ENCODE measurements around the gene SLITRK2.

Gene SLITRK2

DNA sequence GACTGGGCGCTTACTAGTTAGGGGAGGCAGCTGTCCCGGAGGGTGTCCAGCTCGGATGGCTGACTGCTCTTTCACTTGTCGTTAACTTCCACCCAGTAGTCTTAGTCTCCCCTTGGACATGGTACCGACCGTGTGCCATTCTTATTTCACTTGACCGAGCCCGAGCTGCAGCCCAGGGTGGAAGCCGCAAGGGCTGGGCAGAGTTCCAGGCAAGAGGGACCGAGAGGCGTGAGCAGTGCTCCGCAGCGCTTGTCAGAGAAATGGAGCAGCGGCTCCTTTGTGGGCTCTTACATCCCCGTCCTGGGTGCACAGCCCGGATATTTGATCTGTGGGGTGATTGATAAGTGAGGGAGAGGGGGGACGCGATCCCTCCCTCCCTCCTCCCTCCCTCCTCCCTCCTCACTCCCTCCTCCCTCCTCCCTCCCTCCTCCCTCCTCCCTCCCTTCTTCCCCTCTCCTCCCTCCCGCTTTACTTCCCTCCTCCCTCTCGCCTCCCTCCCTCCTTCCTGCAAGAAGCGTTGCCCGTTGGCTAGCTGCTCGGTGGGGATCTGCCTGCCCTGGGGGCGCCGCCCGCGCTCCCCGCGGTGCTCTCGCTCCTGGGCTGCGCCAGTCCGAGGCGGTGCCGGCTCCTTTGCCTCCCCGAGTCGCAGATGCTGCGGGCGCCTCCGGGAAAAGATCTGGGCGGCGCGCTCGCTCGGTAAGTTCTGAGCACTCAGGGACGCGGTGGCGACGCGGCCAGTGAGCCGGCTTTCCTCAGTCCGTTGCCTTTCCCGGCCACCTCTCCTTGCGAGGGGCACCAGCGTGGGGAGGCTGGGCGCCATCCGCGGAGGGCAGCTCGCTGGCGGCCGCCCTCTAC is at the start of gene SLITRK2:
Gene SLITRK2 (plus strand): TSS at position 499 of the 855 bp plus-strand sequence. CDS start 4,597 bp downstream, outside the sequence.
- no peak for DNase-seq

DNA sequence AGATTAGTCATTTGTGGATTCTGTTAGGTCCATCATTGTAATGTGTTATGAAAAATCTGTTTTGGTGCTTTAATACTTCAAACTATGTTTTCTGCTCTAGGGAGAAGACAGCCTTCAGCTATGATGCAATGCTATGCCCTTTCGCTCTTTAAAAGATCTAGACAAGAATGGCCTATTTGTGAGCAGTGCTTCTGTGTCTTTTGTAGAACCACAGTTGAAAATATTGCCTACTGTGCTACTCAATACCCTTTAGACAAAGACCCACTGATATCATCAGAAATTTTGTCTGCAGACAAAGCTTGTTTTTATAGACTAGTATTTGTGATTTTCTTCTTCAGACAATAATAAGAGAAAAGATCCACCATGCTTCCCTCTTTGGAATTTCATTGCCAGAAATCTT is 44.6 kb upstream of the SLITRK2 start:
- DNase-seq = no peak

DNA sequence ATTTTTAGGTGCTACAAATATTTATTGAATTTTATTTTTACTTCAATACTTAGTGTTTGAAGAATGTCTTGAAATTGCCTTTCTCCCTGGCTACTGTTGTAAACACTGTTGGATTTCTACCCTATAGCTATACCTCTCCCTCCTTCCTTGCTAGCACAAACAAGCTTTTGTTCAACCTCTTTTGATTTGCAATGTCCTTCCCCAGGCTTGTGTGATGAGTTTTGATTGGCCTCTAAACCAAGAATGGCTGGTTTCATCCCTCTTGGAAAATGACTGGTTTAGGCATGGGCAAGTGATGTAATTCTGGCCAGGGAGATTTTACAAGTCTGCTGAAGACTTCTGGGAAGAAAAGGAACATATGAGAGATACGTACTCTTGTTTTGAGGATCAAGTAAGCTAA is 25.3 kb upstream of the SLITRK2 start:
- no peak for DNase-seq

DNA sequence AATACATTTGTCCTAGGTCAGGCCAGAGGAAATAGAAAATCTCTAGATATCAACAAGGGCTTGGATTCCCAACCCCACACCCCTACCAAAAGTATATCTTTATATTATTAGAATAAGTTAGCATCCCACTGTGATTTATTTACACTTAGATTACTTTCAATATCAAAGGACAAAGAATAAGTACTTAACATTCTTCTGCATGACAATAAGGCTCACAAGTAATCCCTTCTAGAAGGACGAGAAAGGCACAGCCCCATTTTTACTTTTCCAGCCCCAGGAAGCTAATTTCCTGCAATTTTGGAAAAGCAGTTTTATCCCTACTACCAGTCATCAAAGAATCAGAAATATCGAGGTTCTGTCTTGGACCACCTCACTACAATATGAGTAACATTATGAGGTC is 14.1 kb upstream of the SLITRK2 start:
- DNase-seq = no peak

- DNase-seq = no peak
Observed at GRCh38 chrX:145813081-145813480, 4.5 kb upstream of the SLITRK2 start.

GRCh38 chrX:145816601-145817315 is 871 bp upstream of the SLITRK2 start:
- no peak for DNase-seq

DNA sequence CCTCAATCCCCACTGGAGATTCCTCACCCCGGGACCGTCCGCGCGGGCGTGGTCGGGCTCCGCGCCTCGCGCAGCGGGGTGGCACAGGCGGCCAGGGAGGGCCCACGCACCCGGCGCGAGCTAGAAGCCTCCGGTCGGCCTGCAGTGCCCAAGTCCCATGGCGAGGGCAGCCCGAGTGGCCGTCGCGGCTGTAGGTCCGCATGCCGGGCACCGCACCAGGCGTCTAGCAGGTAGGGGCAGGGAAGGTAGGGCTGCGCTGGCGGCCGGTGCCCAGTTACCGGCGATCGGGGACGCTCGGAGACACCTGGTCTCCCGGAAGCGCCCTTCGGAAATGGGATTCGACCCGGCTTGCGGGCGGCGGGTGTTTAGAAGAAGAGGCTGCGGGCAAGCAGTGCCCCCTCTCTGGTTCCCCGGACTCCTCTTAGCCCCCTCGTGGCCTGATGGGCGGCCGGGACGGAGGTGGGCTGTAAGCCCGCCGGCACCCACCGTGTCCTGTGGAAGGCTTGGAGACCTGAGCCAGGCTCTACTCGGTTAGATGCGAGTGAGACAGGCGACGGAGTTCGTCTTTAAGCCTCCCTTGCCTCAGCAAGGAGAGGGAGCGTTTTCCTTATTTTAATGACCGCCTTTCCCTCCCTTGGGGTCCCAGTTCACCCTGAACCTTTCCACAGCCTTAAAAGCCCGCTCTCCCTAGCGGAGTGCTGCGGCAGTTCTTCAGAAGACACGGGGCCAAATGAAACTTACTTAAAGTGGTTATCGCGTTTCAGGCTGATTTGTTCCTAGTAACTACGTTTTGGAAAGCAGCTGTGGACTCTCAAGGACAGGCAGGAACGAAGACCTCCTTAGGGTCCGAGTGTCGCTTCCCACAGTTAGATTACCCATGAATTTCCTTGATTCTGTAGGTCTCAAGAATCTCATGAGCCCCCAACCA is 821 bp downstream of the SLITRK2 start:
- DNase-seq = no peak

- DNase-seq = no peak
Observed at GRCh38 chrX:145820825-145821224, 3.2 kb downstream of the SLITRK2 start.

DNA sequence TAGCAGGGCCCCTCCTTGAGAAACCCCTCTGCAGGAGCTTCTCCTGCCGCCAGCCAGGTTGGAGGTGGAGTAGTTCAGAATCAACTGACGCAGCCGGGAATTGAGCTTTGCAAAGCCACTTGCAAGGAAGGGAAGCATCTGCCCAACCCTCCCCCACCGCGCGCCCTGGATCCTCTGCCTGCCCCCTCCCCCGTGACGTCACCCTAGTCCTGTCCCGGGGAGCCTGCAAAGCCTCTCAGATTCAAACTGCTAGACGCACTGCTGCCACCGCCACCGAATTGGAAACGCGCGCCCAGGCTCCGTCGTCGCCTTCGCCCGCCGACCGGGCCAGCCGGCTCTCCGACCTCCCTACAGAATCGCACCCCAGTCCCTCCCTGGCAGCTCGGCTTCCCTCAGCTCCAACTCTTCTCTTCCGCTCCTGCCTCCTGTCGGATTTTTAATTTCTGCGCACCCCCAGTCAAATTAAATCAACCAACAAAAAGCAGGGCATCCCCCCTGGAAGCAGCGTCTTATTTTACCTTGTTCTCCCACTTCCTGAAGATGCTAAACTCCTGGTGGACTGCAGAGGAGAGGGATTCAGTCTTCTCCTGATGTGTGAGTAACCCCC is 3.8 kb downstream of the SLITRK2 start:
- no peak for DNase-seq

- no peak for DNase-seq
Observed at GRCh38 chrX:145821898-145822571, 4.4 kb downstream of the SLITRK2 start.

GRCh38 chrX:145823132-145823531 is 5.5 kb downstream of the SLITRK2 start:
- DNase-seq = no peak

DNA sequence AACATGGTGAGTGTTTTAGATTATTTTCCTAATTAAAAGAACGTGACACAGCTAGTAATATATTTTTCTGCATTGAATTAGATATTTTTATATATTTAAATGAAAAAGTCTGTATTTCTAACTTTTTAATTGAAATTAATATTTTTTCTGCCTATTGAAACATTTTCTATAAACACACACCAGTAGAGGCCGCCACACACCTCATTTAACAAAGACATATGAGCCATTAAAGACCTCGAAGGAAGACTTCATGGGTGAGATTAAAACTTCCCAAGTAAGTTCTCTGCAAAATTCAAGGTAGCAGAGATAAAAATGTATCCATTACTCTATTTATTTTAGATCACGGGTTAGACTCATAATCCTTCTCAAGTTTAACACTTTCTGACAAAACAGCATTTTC is 8.3 kb downstream of the SLITRK2 start:
- no peak for DNase-seq

- DNase-seq = no peak
Observed at GRCh38 chrX:145826466-145826865, 8.8 kb downstream of the SLITRK2 start.

GRCh38 chrX:145832796-145833195 is 15.2 kb downstream of the SLITRK2 start:
- DNase-seq = no peak

DNA sequence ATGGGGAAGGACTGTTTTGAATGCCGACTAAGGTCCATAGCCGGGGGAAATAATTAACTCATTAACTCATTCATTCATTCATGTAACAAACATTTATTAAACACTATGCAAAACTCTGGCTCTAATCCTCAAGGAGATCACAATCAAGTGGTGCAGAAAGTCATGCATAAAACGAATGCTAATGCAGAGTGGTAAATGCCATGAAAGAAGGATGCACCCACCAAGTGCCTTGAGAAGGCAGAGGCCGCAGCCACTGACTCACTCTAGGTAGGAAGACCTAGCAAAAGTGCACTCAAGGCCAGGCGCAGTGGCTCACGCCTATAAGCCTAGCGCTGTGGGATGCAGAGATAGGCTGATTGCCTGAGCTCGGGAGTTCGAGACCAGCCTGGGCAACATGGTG is 22.9 kb downstream of the SLITRK2 start:
- no peak for DNase-seq

GRCh38 chrX:145843146-145843904 is 25.7 kb downstream of the SLITRK2 start:
- no peak for DNase-seq

GRCh38 chrX:145844886-145845285 is 27.3 kb downstream of the SLITRK2 start:
- no peak for DNase-seq

- DNase-seq = no peak
Observed at GRCh38 chrX:145848448-145848847, 30.8 kb downstream of the SLITRK2 start.

- DNase-seq = no peak
Observed at GRCh38 chrX:145848857-145849256, 31.2 kb downstream of the SLITRK2 start.

DNA sequence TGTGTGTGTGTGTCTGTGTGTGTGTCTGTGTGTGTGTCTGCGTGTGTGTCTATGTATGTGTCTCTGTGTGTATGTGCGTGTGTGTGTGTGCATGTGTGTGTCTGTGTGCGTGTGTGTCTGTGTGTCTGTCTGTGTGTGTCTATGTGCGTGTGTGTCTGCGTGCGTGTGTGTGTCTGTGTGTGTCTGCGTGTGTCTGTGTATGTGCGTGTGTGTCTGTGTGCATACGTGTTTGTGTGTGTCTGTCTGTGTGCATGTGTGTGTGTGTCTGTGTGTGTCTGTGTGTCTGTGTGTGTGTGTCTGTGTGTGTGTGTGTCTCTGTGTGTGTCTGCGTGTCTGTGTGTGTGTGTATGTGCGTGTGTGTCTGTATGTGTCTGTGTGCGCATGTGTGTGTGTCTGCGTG is 35.6 kb downstream of the SLITRK2 start:
- no peak for DNase-seq

DNA sequence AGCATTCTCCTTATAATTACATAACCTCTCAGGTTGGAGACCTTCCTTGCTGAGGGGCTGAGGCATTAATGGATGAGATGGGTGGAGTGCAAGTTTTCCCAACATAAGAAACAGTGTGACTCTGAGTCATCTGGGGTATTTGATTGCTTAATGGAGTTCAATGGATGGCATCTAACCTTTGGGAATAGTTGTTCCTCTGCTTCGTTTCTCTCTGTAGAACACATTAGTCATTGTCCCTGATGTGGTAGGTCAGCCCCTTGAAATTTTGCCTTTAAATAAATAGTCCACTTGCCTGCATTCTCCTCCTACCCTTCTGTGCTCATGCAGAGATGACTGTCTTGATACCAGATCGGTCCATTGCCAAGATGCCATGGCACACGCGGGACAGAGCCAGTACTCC is 38.6 kb downstream of the SLITRK2 start:
- no peak for DNase-seq
